H9 (cell line): ENCODE measurements around the gene FSTL4. TPM values are rescaled to one million over a fixed set of nuclear protein-coding genes. Genes with fewer than 3 reads are reported as not detected.

ENCODE experiments used
- DNase-seq: peaks from one replicate; pipeline ENCODE4 v3.0.0-alpha.2; 2017
- H2AFZ ChIP-seq: one replicate; pipeline ENCODE4 v1.6.1; 2013; ENCODE audit warnings: mild to moderate bottlenecking, low read length, control low read depth, moderate library complexity
- H2AK5ac ChIP-seq: 2 replicates; pipeline ENCODE4 v1.6.1; 2013; ENCODE audit warnings: low read length, control low read depth, mixed read lengths; ENCODE audit not compliant: insufficient read length
- H2BK120ac ChIP-seq: one replicate; pipeline ENCODE4 v1.6.1; 2013; ENCODE audit warnings: low read depth, mild to moderate bottlenecking, low read length, control low read depth, inconsistent platforms; ENCODE audit not compliant: poor library complexity, severe bottlenecking
- H2BK12ac ChIP-seq: 2 replicates; pipeline ENCODE4 v1.6.1; 2013; ENCODE audit warnings: low read length, control low read depth, mixed read lengths, low read depth; ENCODE audit not compliant: insufficient read length
- H2BK15ac ChIP-seq: 2 replicates; pipeline ENCODE4 v1.6.1; 2013; ENCODE audit warnings: low read depth, low read length, control low read depth
- H2BK20ac ChIP-seq: one replicate; pipeline ENCODE4 v1.6.1; 2013; ENCODE audit warnings: low read depth, mild to moderate bottlenecking, low read length, control low read depth, inconsistent platforms; ENCODE audit not compliant: poor library complexity, severe bottlenecking
- H2BK5ac ChIP-seq: 2 replicates; pipeline ENCODE4 v1.6.1; 2013; ENCODE audit warnings: low read length, control low read depth, mixed read lengths; ENCODE audit not compliant: insufficient read length
- H3K14ac ChIP-seq: 2 replicates; pipeline ENCODE4 v1.6.1; 2013; ENCODE audit warnings: low read length, control low read depth; ENCODE audit not compliant: insufficient read depth
- H3K18ac ChIP-seq: 2 replicates; pipeline ENCODE4 v1.6.1; 2013; ENCODE audit warnings: low read depth, mild to moderate bottlenecking, mixed read lengths, low read length, control low read depth; ENCODE audit not compliant: insufficient read length
- H3K23ac ChIP-seq: 2 replicates; pipeline ENCODE4 v1.6.1; 2013; ENCODE audit warnings: low read length, control low read depth, mixed read lengths, low read depth; ENCODE audit not compliant: insufficient read length
- H3K23me2 ChIP-seq: 2 replicates; pipeline ENCODE4 v1.6.1; 2013; ENCODE audit warnings: low read depth, mild to moderate bottlenecking, mixed read lengths, low read length, control low read depth; ENCODE audit not compliant: insufficient read length, poor library complexity, severe bottlenecking
- H3K27ac ChIP-seq: 2 replicates; pipeline ENCODE4 v1.5.1; 2013; ENCODE audit warnings: low read length, control low read depth, mixed read lengths, low read depth; ENCODE audit not compliant: insufficient read length
- H3K27me3 ChIP-seq: 2 replicates; pipeline ENCODE4 v1.6.1; 2013; ENCODE audit warnings: low read length, control low read depth, inconsistent platforms; ENCODE audit not compliant: insufficient read depth
- H3K4ac ChIP-seq: 2 replicates; pipeline ENCODE4 v1.6.1; 2013; ENCODE audit warnings: low read depth, mild to moderate bottlenecking, control low read depth, inconsistent platforms, low read length, moderate library complexity
- H3K4me1 ChIP-seq: 2 replicates; pipeline ENCODE4 v1.6.1; 2013; ENCODE audit warnings: low read length, control low read depth, inconsistent platforms; ENCODE audit not compliant: insufficient read depth
- H3K4me2 ChIP-seq: 2 replicates; pipeline ENCODE4 v1.6.1; 2013; ENCODE audit warnings: low read length, control low read depth, mixed read lengths; ENCODE audit not compliant: insufficient read length, insufficient read depth
- H3K56ac ChIP-seq: 2 replicates; pipeline ENCODE4 v1.6.1; 2013; ENCODE audit warnings: low read depth, mild to moderate bottlenecking, mixed read lengths, low read length, control low read depth; ENCODE audit not compliant: insufficient read length
- H3K79me1 ChIP-seq: 2 replicates; pipeline ENCODE4 v1.6.1; 2013; ENCODE audit warnings: low read depth, mild to moderate bottlenecking, moderate library complexity, low read length, control low read depth, inconsistent platforms; ENCODE audit not compliant: insufficient read depth, poor library complexity, severe bottlenecking
- H3K79me2 ChIP-seq: 2 replicates; pipeline ENCODE4 v1.6.1; 2013; ENCODE audit warnings: low read length, control low read depth, inconsistent platforms; ENCODE audit not compliant: insufficient read depth
- H3K9ac ChIP-seq: 2 replicates; pipeline ENCODE4 v1.6.1; 2013; ENCODE audit warnings: low read length, control low read depth, mixed read lengths; ENCODE audit not compliant: insufficient read length; ENCODE audit errors: extremely low read depth
- H3K9me3 ChIP-seq: one replicate; pipeline ENCODE4 v1.6.1; 2013; ENCODE audit warnings: low read depth, low read length, inconsistent platforms; ENCODE audit not compliant: control insufficient read depth
- H3T11ph ChIP-seq: one replicate; pipeline ENCODE4 v1.6.1; 2013; ENCODE audit warnings: mild to moderate bottlenecking, low read length, control low read depth, inconsistent platforms
- H4K20me1 ChIP-seq: one replicate; pipeline ENCODE4 v1.6.1; 2013; ENCODE audit not compliant: control insufficient read depth, insufficient read length, insufficient read depth
- H4K5ac ChIP-seq: 2 replicates; pipeline ENCODE4 v1.6.1; 2013; ENCODE audit warnings: low read depth, mild to moderate bottlenecking, mixed read lengths, low read length, control low read depth; ENCODE audit not compliant: insufficient read length
- H4K8ac ChIP-seq: replicated peaks from 2 replicates; pipeline ENCODE4 v1.6.1; 2013; ENCODE audit warnings: low read length, control low read depth, mixed read lengths, low read depth; ENCODE audit not compliant: insufficient read length
- H4K91ac ChIP-seq: 2 replicates; pipeline ENCODE4 v1.6.1; 2013; ENCODE audit warnings: low read depth, mild to moderate bottlenecking, moderate library complexity, mixed read lengths, low read length, control low read depth; ENCODE audit not compliant: insufficient read length
- H3K27ac Mint-ChIP-seq, 3 experiments: 2 replicates in 2 of 3; 3 replicates in 1 of 3; pipeline ENCODE4 v1.8.0; 2020 to 2021; ENCODE audit warnings: mixed read lengths in 3 of 3, mild to moderate bottlenecking in 1 of 3, moderate library complexity in 1 of 3
- H3K27me3 Mint-ChIP-seq: 2 replicates; pipeline ENCODE4 v1.8.0; 2021; ENCODE audit warnings: low read depth, mild to moderate bottlenecking, moderate library complexity, mixed read lengths
- H3K36me3 Mint-ChIP-seq, 3 experiments: 2 replicates in 2 of 3; 3 replicates in 1 of 3; pipeline ENCODE4 v1.8.0; 2020 to 2021; ENCODE audit warnings: low read depth in 3 of 3, mixed read lengths in 3 of 3; ENCODE audit not compliant: insufficient read depth in 1 of 3
- H3K4me1 Mint-ChIP-seq, 2 experiments: 2 replicates each; pipeline ENCODE4 v1.8.0; 2020; ENCODE audit warnings: mixed read lengths in 2 of 2
- H3K4me3 Mint-ChIP-seq, 2 experiments: 2 replicates in 1 of 2; 3 replicates in 1 of 2; pipeline ENCODE4 v1.8.0; 2020 to 2021; ENCODE audit warnings: mild to moderate bottlenecking in 2 of 2, mixed read lengths in 2 of 2, moderate library complexity in 1 of 2
- H3K9me3 Mint-ChIP-seq, 2 experiments: 2 replicates in 1 of 2; 3 replicates in 1 of 2; pipeline ENCODE4 v1.8.0; 2020; ENCODE audit warnings: mild to moderate bottlenecking in 2 of 2, mixed read lengths in 2 of 2, moderate library complexity in 1 of 2
- CTCF ChIP-seq: fragments of 200-600 bp; sonication (generic); conservative IDR thresholded peaks from 3 replicates; pipeline ENCODE4 v1.8.0; 2021; ENCODE audit warnings: antibody characterized with exemption, mild to moderate bottlenecking
- WGBS: extraction: QIAGEN DNeasy Blood & Tissue Kit; methylation state at CpG from one replicate; pipeline ENCODE4 v1.1.7; 2013; ENCODE audit warnings: missing lambda C conversion rate, low lambda C conversion rate, mixed read lengths; ENCODE audit not compliant: insufficient read length; ENCODE audit errors: extremely low coverage; 5-methylcytosine and 5-hydroxymethylcytosine counted together
- total RNA-seq: library from RNA; stranded (reverse); gene quantifications from 2 replicates; pipeline ENCODE4 v1.2.1, GENCODE V29; 2021

Gene FSTL4
- total RNA-seq, 1 experiment from 2014 or later, result 5.7 TPM

GRCh38 chr5:133472829-133473228 is 139.5 kb downstream of the FSTL4 start:
- TF ChIP-seq CTCF, result no peak
- WGBS, result no CpG with 5 or more reads among the region's 1 CpG

More at GRCh38 chr5:133472829-133473228, 139.5 kb downstream of the FSTL4 start:
- Histone ChIP-seq H3K4ac (no peak overlapping the region), H4K8ac (no peak overlapping the region), H3K14ac (no peak overlapping the region), H3T11ph (no peak overlapping the region), H3K23ac (no peak overlapping the region), H2BK12ac (no peak overlapping the region), H4K91ac (no peak overlapping the region), H2AFZ (no peak overlapping the region), H3K18ac (no peak overlapping the region), H3K27me3 (no peaks in the 10 kb centered on the region), H3K9ac (no peak overlapping the region), H3K79me1 (no peaks in the 10 kb centered on the region), H3K56ac (no peak overlapping the region), H3K79me2 (no peaks in the 10 kb centered on the region), H2BK20ac (no peak overlapping the region), H2BK120ac (no peak overlapping the region), H4K5ac (no peak overlapping the region), H2BK15ac (no peak overlapping the region), H3K4me2 (no peak overlapping the region), H3K23me2 (no peaks in the 10 kb centered on the region), H4K20me1 (no peaks in the 10 kb centered on the region), H3K9me3 (no peaks in the 10 kb centered on the region), H3K4me1 (peaks cover 5% of the 10 kb centered on the region; the same call in 1 of the 2 replicates), H2BK5ac (no peak overlapping the region), H3K27ac (no peak overlapping the region), H2AK5ac (no peak overlapping the region)
- no peak for DNase-seq
- H3K4me3 Mint-ChIP-seq, result no peak overlapping the region
- H3K27ac Mint-ChIP-seq, result no peak overlapping the region
- no peaks in the 10 kb centered on the region for H3K36me3 Mint-ChIP-seq
- H3K4me1 Mint-ChIP-seq, result peaks cover 13 to 16% of the 10 kb centered on the region in 2 experiments
- no peaks in the 10 kb centered on the region for H3K9me3 Mint-ChIP-seq
- H3K27me3 Mint-ChIP-seq, result peaks cover 2% of the 10 kb centered on the region; the same call in 1 of the 2 replicates
